Panc1 (cell line): ENCODE measurements around the gene UNC80. TPM values are rescaled to one million over a fixed set of nuclear protein-coding genes. Genes with fewer than 3 reads are reported as not detected.

Experiments
- ATAC-seq: fragments of 200-7000 bp; cut with Tn5 transposase; 2 replicates; pipeline ENCODE4 v1.9.1; 2020; ENCODE audit warnings: mild to moderate bottlenecking, moderate library complexity
- BruUV-seq: library from RNA; stranded (reverse); fragments of 400-500 nt; replicated peaks from 2 replicates; lab custom pipeline; 2021; lab: Mats Ljungman, UMichigan
- CTCF ChIA-PET: fragments of 300-600 bp; sonication (Branson Sonifier 250); formaldehyde crosslinking; loops from one replicate; lab custom pipeline; 2022; ENCODE audit warnings: antibody characterized with exemption; lab: Charles Lee
- POLR2A ChIA-PET: fragments of 300-600 bp; sonication (Branson Sonifier 250); formaldehyde crosslinking; loops from one replicate; lab custom pipeline; 2022; ENCODE audit warnings: antibody characterized with exemption; lab: Charles Lee
- DNase-seq: peaks from one replicate; pipeline ENCODE4 v3.0.0-alpha.2; 2010; ENCODE audit warnings: low read depth, low spot score
- H3K27ac ChIP-seq: 2 replicates; pipeline ENCODE4 v1.5.1; 2011; ENCODE audit warnings: mild to moderate bottlenecking, low read length, inconsistent platforms
- H3K27me3 ChIP-seq: fragments of 200-500 bp; sonication (Bioruptor generic); 2 replicates; pipeline ENCODE4 v1.6.0; 2014; ENCODE audit warnings: low read length, inconsistent platforms; ENCODE audit not compliant: control insufficient read depth, insufficient read depth
- H3K36me3 ChIP-seq: fragments of 200-500 bp; sonication (Bioruptor generic); 2 replicates; pipeline ENCODE4 v1.5.1; 2014; ENCODE audit warnings: inconsistent platforms, mild to moderate bottlenecking, low read length, moderate library complexity; ENCODE audit not compliant: control insufficient read depth, insufficient read depth
- H3K4me1 ChIP-seq: 2 replicates; pipeline ENCODE4 v1.5.1; 2011; ENCODE audit warnings: inconsistent platforms, mild to moderate bottlenecking, low read length, moderate library complexity; ENCODE audit not compliant: control insufficient read depth, insufficient read depth
- H3K4me3 ChIP-seq, 2 experiments: 2 replicates each; pipeline ENCODE4 v1.5.1; 2011 to 2012; ENCODE audit warnings: low read depth in 2 of 2, low read length in 2 of 2, mild to moderate bottlenecking in 2 of 2, inconsistent platforms in 1 of 2, moderate library complexity in 1 of 2
- H3K9me3 ChIP-seq: fragments of 200-500 bp; sonication (Bioruptor generic); 2 replicates; pipeline ENCODE4 v1.5.1; 2014; ENCODE audit warnings: low read depth, mild to moderate bottlenecking, inconsistent platforms, low read length, moderate library complexity; ENCODE audit not compliant: control insufficient read depth, insufficient read depth
- CTCF ChIP-seq: fragments of 450-650 bp; IDR thresholded peaks from 2 replicates; pipeline ENCODE4 v1.5.1; 2017; ENCODE audit warnings: mild to moderate bottlenecking
- POLR2AphosphoS5 ChIP-seq: IDR thresholded peaks from 2 replicates; pipeline ENCODE4 v1.6.1; 2012; ENCODE audit warnings: mild to moderate bottlenecking, low read depth, low read length, moderate library complexity
- REST ChIP-seq, 2 experiments: IDR thresholded peaks; 2 replicates each; pipeline ENCODE4 v1.6.1; 2011 to 2012; ENCODE audit warnings: low read depth in 2 of 2, control low read depth in 1 of 2, low read length in 1 of 2, mild to moderate bottlenecking in 1 of 2, moderate library complexity in 1 of 2; ENCODE audit not compliant: insufficient read depth in 1 of 2
- SIN3A ChIP-seq: IDR thresholded peaks from 2 replicates; pipeline ENCODE4 v1.6.1; 2012; ENCODE audit warnings: low read depth, mild to moderate bottlenecking, low read length, moderate library complexity, borderline replicate concordance; ENCODE audit not compliant: insufficient read depth
- TCF7L2 ChIP-seq: IDR thresholded peaks from 2 replicates; pipeline ENCODE4 v1.6.1; 2011; ENCODE audit warnings: mild to moderate bottlenecking, low read depth, low read length, inconsistent platforms
- in situ Hi-C: cut with HindIII; loops from 2 replicates; pipeline ENCODE4 v1.10.0; 2016; ENCODE audit warnings: low sequenced_read_pairs, low pct_unique_long_range_greater_than_20kb
- intact Hi-C: fragments of 100-400 bp; cut with micrococcal nuclease; formaldehyde crosslinking; loops from one replicate; pipeline ENCODE4 v1.10.0; 2022; ENCODE audit not compliant: unreplicated experiment
- total RNA-seq: library from RNA; stranded (reverse); gene quantifications from one replicate; pipeline ENCODE4 v1.2.1, GENCODE V29; 2021; ENCODE audit not compliant: unreplicated experiment

Gene UNC80
- total RNA-seq, 1 experiment from 2014 or later = 0.08 TPM

GRCh38 chr2:209726311-209726710, 45.3 kb upstream of the UNC80 start:
- no peak for ATAC-seq
- H3K4me1 ChIP-seq = no peaks in the 10 kb centered on the region
- no TSS peak for BruUV-seq
- in situ Hi-C loops (no loop called here), intact Hi-C loops (no loop called here)
- no peak overlapping the region for H3K4me3 ChIP-seq
- no peaks in the 10 kb centered on the region for H3K27me3 ChIP-seq
- ChIA-PET POLR2A (no interaction called here), CTCF (no interaction called here)
- TF ChIP-seq TCF7L2 (no peak), SIN3A (no peak), POLR2AphosphoS5 (no peak), CTCF (no peak), REST (IDR thresholded peaks at IDR 0.05; ENCODE audit: insufficient read depth in 1 of 2, low read depth in 2 of 2, low read length in 1 of 2) (no peak)
- no peaks in the 10 kb centered on the region for H3K36me3 ChIP-seq
- no peak overlapping the region for H3K27ac ChIP-seq
- no peak for DNase-seq
- H3K9me3 ChIP-seq = no peaks in the 10 kb centered on the region

GRCh38 chr2:209727077-209727476, 44.6 kb upstream of the UNC80 start:
- no peak overlapping the region for H3K4me3 ChIP-seq
- H3K36me3 ChIP-seq = no peaks in the 10 kb centered on the region
- TF ChIP-seq CTCF (no peak), TCF7L2 (no peak), SIN3A (no peak), POLR2AphosphoS5 (no peak), REST (IDR thresholded peaks at IDR 0.05; ENCODE audit: insufficient read depth in 1 of 2, low read depth in 2 of 2, low read length in 1 of 2) (no peak)
- no peaks in the 10 kb centered on the region for H3K27me3 ChIP-seq
- BruUV-seq = no TSS peak
- ATAC-seq (no peak), DNase-seq (no peak)
- no peaks in the 10 kb centered on the region for H3K9me3 ChIP-seq
- H3K4me1 ChIP-seq = no peaks in the 10 kb centered on the region
- no peak overlapping the region for H3K27ac ChIP-seq
- ChIA-PET CTCF (no interaction called here), POLR2A (no interaction called here)
- intact Hi-C loops = no loop called here
- in situ Hi-C loops = no loop called here
